ENCODE results near the gene CRY1. TPM values are rescaled to one million over a fixed set of nuclear protein-coding genes. Genes with fewer than 3 reads are reported as not detected.
"Not testable (repeated sequence)": the region's sequence is repeated elsewhere in the genome, so short reads cannot be mapped to it uniquely, and the experiment has no call there.

The CRY1 gene
- total and polyA plus RNA-seq, 8 donors: 3.6 to 95.1 (median 24.0) TPM

GRCh38 chr12:107007411-107007810, 85.9 kb downstream of the CRY1 start:
- intact Hi-C loops (cut with DNase I; ENCODE audit: low total_unique reads): no loop called here
- Histone ChIP-seq H3K4me3 (no peak overlapping the region), H3K36me3 (peaks cover 0 to 4% (median 0%) of the 10 kb centered on the region in 4 donors), H3K4me1 (peaks cover 0 to 9% (median 3%) of the 10 kb centered on the region in 4 donors), H3K27ac (no peak overlapping the region), H3K9me3 (no peaks in the 10 kb centered on the region), H3K27me3 (no peaks in the 10 kb centered on the region)
- WGBS, 5 donors: 93 to 96% (median 95%) methylated on average over 4 of the region's 4 CpGs
- TF ChIP-seq POLR2AphosphoS5 (IDR thresholded peaks at IDR 0.05): no peak
- no peak for TF ChIP-seq EP300 (IDR thresholded peaks at IDR 0.05)
- no peak for TF ChIP-seq CTCF (IDR thresholded peaks at IDR 0.05)
- no peak for TF ChIP-seq POLR2A (IDR thresholded peaks at IDR 0.05)
- DNase-seq: no peak

- DNase-seq; H3K27me3 ChIP-seq; intact Hi-C loops (cut with DNase I; ENCODE audit: low total_unique reads); H3K27ac ChIP-seq; H3K9me3 ChIP-seq; H3K4me1 ChIP-seq; H3K4me3 ChIP-seq: not testable (repeated sequence)
- peaks cover 0 to 35% (median 32%) of the 10 kb centered on the region in 4 donors for H3K36me3 ChIP-seq
- WGBS, 5 donors: 78 to 88% (median 85%) methylated on average over 4 of the region's 4 CpGs
Observed at GRCh38 chr12:107002665-107003064, 90.7 kb downstream of the CRY1 start.

- Histone ChIP-seq H3K9me3 (no peaks in the 10 kb centered on the region), H3K36me3 (peaks cover 7 to 58% (median 52%) of the 10 kb centered on the region in 4 donors), H3K27ac (no peak overlapping the region), H3K4me3 (no peak overlapping the region), H3K4me1 (peaks cover 0 to 7% (median 0%) of the 10 kb centered on the region in 4 donors), H3K27me3 (no peaks in the 10 kb centered on the region)
- no peak for DNase-seq
- no peak for TF ChIP-seq CTCF (IDR thresholded peaks at IDR 0.05)
- no peak for TF ChIP-seq EP300 (IDR thresholded peaks at IDR 0.05)
- no peak for TF ChIP-seq POLR2A (IDR thresholded peaks at IDR 0.05)
- no peak for TF ChIP-seq POLR2AphosphoS5 (IDR thresholded peaks at IDR 0.05)
- 77 to 90% (median 86%) methylated on average over 6 of the region's 6 CpGs for WGBS, 5 donors
- intact Hi-C loops (cut with DNase I; ENCODE audit: low total_unique reads): no loop called here
Observed at GRCh38 chr12:106999446-106999845, 93.9 kb downstream of the CRY1 start.

GRCh38 chr12:106997916-106998315, 95.4 kb downstream of the CRY1 start:
- 91 to 98% (median 93%) methylated on average over 1 of the region's 1 CpG for WGBS, 5 donors
- intact Hi-C loops (cut with DNase I; ENCODE audit: low total_unique reads): no loop called here

GRCh38 chr12:106996102-106996501, 97.2 kb downstream of the CRY1 start:
- DNase-seq; H3K27me3 ChIP-seq; H3K9me3 ChIP-seq; H3K27ac ChIP-seq; H3K4me3 ChIP-seq; H3K4me1 ChIP-seq; intact Hi-C loops (cut with DNase I; ENCODE audit: low total_unique reads): not testable (repeated sequence)
- H3K36me3 ChIP-seq: peaks cover 7 to 52% (median 47%) of the 10 kb centered on the region in 4 donors
- 95 to 98% (median 97%) methylated on average over 5 of the region's 5 CpGs for WGBS, 5 donors

More at GRCh38 chr12:106997916-106998315, 95.4 kb downstream of the CRY1 start:
- no peak for DNase-seq
- peaks cover 0 to 8% (median 0%) of the 10 kb centered on the region in 4 donors for H3K4me1 ChIP-seq
- H3K27me3 ChIP-seq: no peaks in the 10 kb centered on the region
- H3K27ac ChIP-seq: no peak overlapping the region
- H3K9me3 ChIP-seq: no peaks in the 10 kb centered on the region
- H3K36me3 ChIP-seq: peaks cover 7 to 58% (median 52%) of the 10 kb centered on the region in 4 donors
- TF ChIP-seq CTCF (IDR thresholded peaks at IDR 0.05) (no peak), EP300 (IDR thresholded peaks at IDR 0.05) (no peak), POLR2A (IDR thresholded peaks at IDR 0.05) (no peak), POLR2AphosphoS5 (IDR thresholded peaks at IDR 0.05) (no peak)
- H3K4me3 ChIP-seq: no peak overlapping the region

Data from stomach (tissue), 9 donors.